GM18526 (cell line): ENCODE measurements around the gene BAIAP2L1.

Experiments used
- POLR2A ChIP-seq: IDR thresholded peaks from 3 replicates; pipeline ENCODE4 v1.6.1; 2011; ENCODE audit not compliant: insufficient read length; ENCODE audit errors: extremely low read depth

BAIAP2L1 gene

DNA sequence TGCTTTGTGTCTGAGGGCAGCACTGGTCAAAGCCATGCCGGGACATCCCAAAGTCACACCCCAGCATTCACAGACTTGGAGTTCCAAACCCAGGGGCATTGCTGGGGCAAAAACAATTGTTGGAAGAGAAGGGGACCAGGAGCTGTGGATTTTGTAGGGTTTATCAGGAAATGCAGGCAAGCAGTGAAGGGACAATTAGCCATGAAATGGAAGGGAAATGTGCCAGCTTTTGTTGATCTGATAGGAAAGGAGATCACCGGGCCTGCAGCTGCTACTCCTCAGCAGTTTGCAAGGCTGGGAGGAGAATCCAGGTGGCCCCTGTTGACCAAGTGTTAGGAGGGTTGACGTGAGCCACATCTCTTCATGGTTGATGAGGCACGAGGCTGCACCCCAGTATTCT, 122.0 kb downstream of the BAIAP2L1 start:
- no peak for TF ChIP-seq POLR2A

DNA sequence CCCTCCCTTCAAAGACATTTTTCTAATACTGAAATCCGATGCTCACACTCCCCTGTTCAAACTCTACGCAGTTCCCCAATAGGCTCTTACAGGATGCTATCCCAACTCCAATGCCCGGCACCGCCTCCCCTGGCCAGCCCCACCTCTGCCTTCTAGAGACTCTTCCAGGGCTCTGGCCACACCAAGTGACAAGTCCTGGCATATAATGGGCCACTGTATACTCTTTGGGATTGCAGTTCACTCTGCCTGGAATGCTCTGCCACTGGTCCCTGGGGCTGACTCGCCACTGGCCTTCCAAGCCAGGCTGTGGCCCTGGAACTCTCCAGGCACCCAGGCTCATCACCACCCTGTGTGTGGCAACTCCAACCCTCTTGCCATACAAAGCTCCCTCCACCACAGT, 122.5 kb downstream of the BAIAP2L1 start:
- TF ChIP-seq POLR2A, result no peak

DNA sequence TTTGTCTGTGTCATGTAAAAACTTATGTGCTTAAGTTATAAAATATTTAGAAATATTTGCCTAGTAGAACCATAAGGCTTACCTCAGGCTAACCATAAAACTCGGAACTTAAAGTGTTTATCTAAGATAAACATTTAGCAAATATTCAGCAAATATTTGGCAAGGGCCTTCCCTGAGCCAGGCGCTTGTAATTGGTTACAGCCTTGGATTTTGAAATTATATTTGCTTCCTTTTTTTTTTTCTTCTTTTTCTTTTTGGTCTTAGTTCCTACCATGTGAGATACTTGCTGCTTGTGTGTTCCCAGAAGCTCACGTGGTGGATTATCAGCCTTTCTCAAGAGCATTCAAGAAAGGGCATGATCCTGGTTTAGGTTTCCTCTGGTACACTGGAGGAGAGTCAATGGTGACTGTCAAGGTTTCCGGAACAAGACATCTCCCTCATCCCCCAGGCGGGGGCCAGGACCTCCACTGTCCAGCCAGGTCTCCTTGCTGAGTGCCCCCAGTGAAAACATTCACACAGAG, 124.6 kb downstream of the BAIAP2L1 start:
- TF ChIP-seq POLR2A, result no peak

DNA sequence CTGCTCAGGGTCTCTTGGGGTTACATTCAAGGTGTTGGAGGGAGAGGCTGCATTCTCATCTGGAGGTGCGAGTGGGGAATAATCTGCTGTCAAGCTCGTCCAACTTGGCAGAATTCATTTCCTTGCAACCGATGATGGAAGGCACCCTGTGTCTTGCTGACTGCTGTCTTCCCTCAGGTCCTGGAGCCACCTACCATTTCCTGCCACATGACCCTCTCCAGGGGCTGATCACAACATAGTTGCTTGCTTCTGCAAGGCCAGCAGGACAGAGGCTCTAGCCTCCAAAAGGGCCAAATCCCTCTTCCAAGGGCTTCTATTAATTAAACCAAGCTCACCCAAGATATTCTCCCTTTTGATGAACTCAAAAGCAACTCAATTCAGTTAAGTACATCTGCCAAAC, 133.6 kb downstream of the BAIAP2L1 start:
- no peak for TF ChIP-seq POLR2A

DNA sequence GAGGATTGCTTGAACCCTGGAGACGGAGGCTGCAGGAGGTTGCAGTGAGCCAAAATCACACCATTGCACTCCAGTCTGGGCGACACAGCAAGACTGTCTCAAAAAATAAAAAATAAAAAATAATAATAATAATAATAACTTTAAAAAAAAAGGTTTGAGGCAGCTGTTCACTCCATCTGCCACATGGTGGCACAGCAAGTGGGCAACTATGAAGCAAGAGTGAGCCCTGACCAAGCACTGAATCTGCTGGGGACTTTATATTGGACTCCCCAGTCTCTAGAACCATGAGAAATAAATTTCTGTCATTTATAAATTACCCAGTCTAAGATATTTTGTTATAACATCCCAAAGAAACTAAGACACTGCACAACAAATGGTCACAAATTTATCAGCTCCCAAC, 134.1 kb downstream of the BAIAP2L1 start:
- TF ChIP-seq POLR2A, result no peak

DNA sequence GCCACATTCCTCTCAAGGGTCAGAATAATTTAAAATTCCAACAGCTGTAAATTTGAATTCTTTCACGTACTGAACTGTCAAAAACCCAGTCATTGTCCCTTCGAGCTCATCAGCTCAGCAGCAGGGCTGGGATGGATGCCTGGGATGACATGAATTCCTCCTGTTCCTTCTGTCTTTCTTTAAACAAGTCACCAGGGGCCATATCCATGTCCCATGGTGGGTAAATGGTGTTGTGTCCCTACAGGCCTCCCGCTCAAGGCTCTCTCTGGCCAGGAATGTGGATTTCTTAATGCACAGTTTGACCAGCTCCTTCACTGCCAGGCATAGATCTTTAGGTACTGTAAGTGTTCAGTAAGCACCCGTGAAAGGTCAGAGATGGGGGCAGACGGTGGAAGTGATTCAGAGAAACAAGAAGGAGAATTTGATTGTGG, 135.0 kb downstream of the BAIAP2L1 start:
- TF ChIP-seq POLR2A, result no peak

DNA sequence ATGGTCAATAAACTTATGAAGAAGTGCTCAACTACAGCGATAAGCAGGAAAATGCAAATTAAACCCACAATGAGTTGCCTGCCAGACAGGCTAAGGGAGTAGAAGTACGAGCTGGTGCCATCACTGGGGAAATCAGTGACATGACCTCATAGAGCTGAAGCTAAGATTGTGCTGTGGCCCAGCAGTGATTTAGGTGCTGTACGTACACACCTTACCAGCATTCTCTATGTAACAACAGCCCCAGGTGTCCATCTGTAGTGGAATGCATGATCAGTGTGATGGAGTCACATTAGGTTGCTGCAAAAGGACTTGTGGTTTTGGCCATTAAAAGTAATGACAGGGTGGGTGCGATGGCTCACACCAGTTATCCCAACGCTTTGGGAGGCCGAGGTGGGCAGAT, 143.2 kb downstream of the BAIAP2L1 start:
- TF ChIP-seq POLR2A, result no peak

DNA sequence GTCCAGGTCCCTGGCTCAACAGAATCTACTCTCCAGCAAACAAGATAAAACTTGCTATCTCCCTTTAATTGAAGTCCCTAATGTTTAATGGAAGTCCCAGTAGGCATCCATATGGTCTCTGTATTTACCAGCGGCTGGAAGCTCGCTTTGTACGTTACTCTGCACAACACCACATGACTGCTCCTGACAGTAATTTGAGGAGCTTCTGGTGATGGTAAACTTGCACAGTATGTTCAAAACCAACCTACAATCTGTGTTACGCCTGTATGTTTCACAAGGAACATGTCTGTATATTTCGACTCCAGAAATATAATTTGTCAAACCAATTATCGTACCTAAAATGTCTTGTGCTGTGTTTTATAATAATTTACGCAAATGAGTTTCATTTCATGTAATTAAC, 144.5 kb downstream of the BAIAP2L1 start:
- TF ChIP-seq POLR2A, result no peak

DNA sequence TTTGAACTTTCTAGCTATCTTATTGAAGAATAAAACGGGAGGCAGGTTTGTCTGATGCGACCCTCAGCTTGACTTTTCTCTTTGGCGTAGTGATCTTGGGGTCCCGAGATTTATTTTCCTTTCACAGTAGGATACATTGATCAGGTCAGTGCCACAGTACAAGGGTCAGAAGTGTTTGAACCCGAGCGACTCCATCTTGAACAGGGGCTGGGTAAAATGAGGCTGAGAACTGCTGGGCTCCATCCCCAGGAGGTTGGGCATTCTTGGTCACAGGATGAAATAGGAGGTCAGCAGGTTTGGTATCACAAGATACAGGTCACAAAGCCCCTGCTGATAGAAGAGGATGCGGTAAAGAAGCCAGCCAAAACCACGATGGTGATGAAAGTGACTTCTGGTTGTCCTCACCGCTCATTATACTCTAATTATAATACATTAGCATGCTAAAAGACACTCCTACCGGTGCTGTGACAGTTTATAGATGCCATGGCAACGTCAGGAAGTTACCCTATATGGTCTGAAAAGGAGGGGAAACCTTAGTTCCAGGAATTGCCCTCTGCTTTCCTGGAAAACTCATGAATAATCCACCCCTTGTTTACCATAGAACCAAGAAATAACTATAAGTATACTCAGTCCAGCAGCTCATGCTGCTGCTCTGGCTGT, 145.8 kb downstream of the BAIAP2L1 start:
- no peak for TF ChIP-seq POLR2A

DNA sequence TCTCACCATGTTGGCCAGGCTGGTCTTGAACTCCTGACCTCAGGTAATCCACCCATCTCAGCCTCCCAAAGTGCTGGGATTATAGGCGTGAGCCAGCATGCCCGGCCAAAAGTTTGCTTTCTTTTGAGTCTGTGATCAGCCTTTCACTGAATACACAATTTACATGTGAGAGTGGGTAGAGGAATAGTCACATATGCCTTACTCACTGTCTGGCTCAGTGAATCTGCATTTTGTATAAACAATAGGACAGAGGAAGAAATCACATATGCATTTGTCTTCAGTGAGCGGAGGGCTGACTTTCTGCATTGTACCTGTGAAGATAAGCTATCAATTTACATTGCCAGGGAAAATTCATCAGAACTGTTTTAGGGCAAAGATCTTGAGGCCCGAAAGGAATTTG, 146.4 kb downstream of the BAIAP2L1 start:
- no peak for TF ChIP-seq POLR2A

DNA sequence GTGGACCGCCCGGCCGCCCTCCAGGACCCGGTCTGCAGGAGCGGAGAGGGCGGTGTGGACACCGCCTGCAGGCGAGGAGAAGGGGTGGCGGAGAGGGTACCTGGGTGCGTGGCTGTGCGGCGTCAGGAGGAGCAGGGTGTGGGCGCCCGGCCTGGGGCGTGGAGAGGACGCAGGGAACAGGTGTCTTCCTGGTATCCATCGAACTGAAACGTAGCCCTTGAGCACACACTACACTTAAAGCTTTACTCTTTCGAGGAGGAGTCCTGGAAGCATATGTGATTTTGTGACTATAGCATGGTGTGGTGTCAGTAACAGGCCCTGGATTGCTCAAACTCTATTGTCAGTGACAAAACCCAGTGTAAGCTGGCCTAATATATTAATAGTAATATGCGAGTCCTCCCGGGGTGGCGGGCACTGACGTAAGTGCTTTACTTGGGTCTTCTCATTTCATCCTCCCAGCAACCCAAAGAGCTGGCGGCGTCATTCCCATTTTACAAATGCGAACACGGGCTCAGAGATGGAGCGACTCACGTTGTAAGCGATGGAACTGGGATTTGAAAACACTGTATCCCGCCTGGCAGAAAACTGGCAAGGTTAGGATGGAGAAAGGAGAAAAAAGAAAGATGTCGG, 148.3 kb downstream of the BAIAP2L1 start:
- TF ChIP-seq POLR2A, result no peak

DNA sequence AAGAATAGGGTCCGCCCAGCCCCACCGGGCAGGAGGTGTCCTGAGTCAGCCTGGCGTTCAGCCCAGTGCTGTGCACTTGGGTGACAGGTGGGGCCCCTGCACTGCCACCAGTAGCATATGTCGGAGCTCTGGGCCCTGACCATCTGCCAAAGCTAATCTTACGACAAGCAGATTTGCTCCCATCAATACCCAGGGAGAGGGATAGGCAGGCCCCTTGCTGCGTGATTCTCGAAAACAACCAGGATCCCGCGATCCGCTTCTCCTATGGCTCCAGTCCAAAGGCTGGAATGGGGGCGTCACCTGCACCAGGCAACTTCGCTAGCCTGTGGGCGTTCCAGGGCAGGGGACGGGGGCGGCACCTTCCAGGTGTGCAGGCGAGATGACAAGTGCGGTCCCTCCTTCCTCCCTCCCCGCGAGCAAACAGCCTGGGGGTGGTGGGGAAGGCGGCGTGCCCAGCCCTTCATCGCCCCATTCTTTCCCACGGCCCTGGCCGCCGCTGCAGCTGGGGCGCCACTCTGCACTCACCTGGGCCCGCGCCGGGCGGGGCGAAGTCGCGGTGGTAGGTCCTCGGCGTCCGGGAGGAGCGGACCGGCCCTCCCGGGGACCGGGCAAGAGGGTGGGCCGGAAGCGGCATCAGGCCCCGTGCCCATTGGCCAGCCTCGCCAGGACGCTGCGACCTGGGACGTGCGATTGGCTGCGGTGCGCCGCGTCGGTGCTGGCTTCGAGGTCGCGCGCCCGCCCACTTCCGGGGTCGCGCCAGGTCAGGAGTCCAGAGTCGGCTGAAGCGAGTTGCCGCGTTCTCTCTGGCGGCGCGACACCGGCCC, 149.1 kb downstream of the BAIAP2L1 start, which contains the start of gene TECPR1:
Gene TECPR1 (minus strand): TSS at position 632 of the 824 bp plus-strand sequence. CDS start 6,086 bp downstream, outside the sequence.
- peak; percentile 64 for TF ChIP-seq POLR2A

DNA sequence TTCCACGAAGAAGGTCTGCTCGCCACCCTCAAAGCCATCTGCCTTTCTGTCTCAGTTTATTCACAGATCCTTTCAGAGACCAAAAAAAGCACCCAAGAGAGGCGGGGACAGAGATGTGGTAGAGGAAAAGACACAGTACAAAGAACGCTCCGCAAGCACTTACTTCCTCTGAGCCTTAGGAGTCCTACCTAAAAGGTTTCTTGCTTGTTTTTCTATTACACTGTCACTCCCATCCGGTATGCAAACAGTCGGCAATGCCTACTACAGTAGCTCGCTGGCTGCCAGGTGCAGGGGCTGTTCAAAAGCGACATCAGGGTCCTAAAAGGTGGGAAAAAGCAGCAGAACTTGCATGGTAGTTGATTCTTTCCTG, 149.7 kb downstream of the BAIAP2L1 start:
- no peak for TF ChIP-seq POLR2A

DNA sequence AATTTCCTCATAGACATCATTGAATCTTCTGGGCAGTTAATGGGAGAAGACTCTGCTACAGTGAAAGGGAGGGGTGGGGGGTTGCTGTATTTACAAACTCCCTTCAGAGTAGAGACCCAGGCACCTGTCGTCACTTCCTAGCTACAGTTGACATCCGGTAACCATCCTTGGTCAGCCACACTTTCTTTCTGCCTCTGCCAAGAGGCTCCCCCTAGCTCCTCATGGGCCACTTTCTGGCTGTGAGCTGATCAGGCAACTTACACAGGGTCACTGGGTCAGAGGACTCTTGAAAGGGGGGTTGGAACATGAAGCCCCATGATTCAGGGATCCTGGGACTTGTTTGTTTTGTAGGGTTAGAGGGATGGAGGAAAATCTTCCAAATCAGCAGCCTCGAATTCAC, 150.1 kb downstream of the BAIAP2L1 start:
- no peak for TF ChIP-seq POLR2A

DNA sequence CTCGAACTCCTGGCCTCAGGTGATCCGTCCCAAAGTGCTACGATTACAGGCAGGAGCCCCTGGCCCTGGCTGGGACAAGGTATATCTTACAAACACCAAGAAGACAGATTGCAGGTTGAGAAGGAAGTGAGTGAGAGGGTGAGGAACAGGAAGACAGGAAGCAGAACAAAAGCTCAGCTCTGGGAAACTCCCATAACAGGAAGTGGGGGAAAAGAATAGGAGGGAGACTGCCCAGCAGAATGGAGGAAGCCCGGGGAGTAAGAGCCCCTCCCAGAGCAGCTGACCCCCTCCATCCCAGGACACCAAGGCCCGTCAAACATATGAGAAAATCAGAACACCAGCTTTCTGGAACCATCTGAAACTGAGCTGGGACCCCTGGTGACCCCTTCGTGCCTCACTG, 151.8 kb downstream of the BAIAP2L1 start:
- no peak for TF ChIP-seq POLR2A

DNA sequence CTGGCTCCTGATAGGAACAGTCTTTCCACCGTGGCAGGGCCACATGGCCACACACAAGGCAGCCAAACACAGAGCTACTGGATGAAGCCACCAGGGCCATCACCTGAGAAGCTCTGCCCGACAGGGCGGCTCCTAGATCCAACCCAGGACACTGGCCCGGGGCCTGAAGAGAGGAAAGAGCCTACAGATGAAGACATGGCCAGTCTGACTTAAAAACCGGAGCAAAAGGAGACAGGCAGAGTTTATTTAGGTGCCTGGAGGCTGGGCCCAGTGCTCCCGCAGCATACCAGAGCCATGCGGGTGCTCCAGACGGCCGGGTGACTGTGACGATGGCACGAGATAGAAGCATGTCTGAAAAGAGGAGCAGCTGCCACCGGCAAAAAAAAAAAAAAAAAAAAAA, 152.7 kb downstream of the BAIAP2L1 start:
- no peak for TF ChIP-seq POLR2A
